Tibial artery (tissue), 4 donors: ENCODE results near the gene P2RY13.

Experiments
- DNase-seq, 2 donors: peaks; one replicate each; pipeline ENCODE4 v3.0.0-alpha.2; 2019
- H3K27ac ChIP-seq, 2 donors: fragments of 200-600 bp; sonication (generic) in 1 of 2; 1 replicate in 1 of 2; 2 replicates in 1 of 2; pipeline ENCODE4 v1.5.1; 2018 to 2019; ENCODE audit warnings: mild to moderate bottlenecking in 1 of 2
- H3K27me3 ChIP-seq, 2 donors: fragments of 200-600 bp; sonication (generic) in 1 of 2; one replicate each; pipeline versions ENCODE4 v1.5.1 to v1.6.0; 2016 to 2019
- H3K36me3 ChIP-seq, 3 donors: fragments of 200-600 bp; sonication (generic) in 2 of 3; one replicate each; pipeline ENCODE4 v1.5.1; 2016 to 2019; ENCODE audit warnings: mild to moderate bottlenecking in 2 of 3
- H3K4me1 ChIP-seq, 4 donors: fragments of 200-600 bp; sonication (generic) in 2 of 4; 1 replicate in 3 of 4; 2 replicates in 1 of 4; pipeline ENCODE4 v1.5.1; 2016 to 2019
- H3K4me3 ChIP-seq, 2 donors: fragments of 200-600 bp; sonication (generic) in 1 of 2; 1 replicate in 1 of 2; 2 replicates in 1 of 2; pipeline ENCODE4 v1.5.1; 2018 to 2019; ENCODE audit warnings: mild to moderate bottlenecking in 2 of 2
- H3K9me3 ChIP-seq, 3 donors: fragments of 200-600 bp; sonication (generic) in 1 of 3; one replicate each; pipeline ENCODE4 v1.5.1; 2016 to 2019
- intact Hi-C: fragments of 100-400 bp; cut with DNase I; formaldehyde crosslinking; loops from one replicate; pipeline ENCODE4 v1.15.0; 2023; ENCODE audit warnings: low total_unique reads
- TF ChIP-seq, protein P1 (sequence below), 2 experiments: fragments of 200-600 bp in 1 of 2; fragments of 450-650 bp in 1 of 2; IDR thresholded peaks; one replicate each; pipeline ENCODE4 v1.5.1; 2017 to 2019; ENCODE audit warnings: antibody characterized with exemption in 2 of 2, mild to moderate bottlenecking in 1 of 2, moderate library complexity in 1 of 2

Gene P2RY13

DNA sequence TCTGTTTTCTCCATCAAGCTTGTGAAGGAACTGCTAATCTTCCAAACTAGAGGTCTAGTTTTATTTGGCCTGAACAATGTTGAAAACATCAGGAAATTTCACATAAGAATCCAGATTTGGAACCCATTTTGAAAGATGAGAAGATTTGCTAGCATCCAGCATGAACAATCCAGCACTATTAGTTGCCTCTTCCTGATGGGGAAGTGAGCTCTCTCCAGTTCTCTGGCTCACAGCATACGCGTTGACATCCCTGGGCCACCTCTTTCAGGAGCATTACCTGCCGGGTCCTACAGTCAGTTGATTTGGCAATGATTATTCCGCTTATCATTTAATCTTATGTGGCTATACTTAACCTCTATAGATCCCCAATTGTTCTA, 23.6 kb downstream of the P2RY13 start:
- no peaks in the 10 kb centered on the region for H3K9me3 ChIP-seq
- no peaks in the 10 kb centered on the region for H3K27me3 ChIP-seq
- H3K4me1 ChIP-seq = peaks cover 0 to 5% (median 2%) of the 10 kb centered on the region in 4 donors
- H3K36me3 ChIP-seq = no peaks in the 10 kb centered on the region
- no peak overlapping the region for H3K4me3 ChIP-seq
- DNase-seq = no peak
- TF ChIP-seq, protein P1, sequence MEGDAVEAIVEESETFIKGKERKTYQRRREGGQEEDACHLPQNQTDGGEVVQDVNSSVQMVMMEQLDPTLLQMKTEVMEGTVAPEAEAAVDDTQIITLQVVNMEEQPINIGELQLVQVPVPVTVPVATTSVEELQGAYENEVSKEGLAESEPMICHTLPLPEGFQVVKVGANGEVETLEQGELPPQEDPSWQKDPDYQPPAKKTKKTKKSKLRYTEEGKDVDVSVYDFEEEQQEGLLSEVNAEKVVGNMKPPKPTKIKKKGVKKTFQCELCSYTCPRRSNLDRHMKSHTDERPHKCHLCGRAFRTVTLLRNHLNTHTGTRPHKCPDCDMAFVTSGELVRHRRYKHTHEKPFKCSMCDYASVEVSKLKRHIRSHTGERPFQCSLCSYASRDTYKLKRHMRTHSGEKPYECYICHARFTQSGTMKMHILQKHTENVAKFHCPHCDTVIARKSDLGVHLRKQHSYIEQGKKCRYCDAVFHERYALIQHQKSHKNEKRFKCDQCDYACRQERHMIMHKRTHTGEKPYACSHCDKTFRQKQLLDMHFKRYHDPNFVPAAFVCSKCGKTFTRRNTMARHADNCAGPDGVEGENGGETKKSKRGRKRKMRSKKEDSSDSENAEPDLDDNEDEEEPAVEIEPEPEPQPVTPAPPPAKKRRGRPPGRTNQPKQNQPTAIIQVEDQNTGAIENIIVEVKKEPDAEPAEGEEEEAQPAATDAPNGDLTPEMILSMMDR (IDR thresholded peaks at IDR 0.05) = no peak
- no peak overlapping the region for H3K27ac ChIP-seq
- intact Hi-C loops = no loop called here

DNA sequence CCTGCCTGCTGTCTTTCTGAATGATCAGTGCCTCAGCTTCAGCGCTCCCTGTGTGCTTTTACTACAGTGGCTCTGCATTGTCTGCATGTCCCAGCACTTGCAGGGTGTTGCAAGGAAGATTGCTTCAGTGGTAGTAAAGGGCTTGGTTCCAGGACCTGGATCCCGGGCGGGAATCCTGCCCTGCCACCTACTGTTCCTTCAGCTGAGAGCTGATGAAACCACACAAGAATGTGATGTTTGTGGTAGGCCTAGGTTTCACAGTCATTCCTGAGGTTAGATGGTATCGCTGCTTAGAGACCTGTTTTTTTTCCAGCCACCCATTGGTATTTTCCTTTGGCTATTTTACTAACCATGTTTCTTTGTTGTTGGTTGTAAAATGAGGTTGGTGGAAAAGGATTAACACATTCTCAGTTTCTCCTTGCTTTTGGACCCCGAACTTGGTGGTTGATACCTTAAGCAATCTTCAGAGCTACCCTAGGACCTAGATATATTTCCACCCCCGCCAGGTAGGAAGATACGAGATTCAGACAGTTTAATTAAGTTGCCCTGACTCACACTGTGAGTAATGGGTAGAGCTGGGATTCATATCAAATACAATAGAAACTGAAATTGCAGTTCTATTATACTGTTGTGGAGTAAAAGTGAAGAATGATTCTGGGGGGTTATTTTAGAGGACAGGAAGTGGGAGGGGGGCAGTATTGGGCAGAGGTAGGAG, 24.1 kb downstream of the P2RY13 start:
- Histone ChIP-seq H3K36me3 (no peaks in the 10 kb centered on the region), H3K27ac (no peak overlapping the region), H3K27me3 (no peaks in the 10 kb centered on the region), H3K9me3 (no peaks in the 10 kb centered on the region), H3K4me3 (no peak overlapping the region), H3K4me1 (peaks cover 0 to 5% (median 2%) of the 10 kb centered on the region in 4 donors)
- intact Hi-C loops = no loop called here
- TF ChIP-seq, protein P1 (IDR thresholded peaks at IDR 0.05) = no peak
- DNase-seq = peak in 1 of 2 donors; percentile 57

DNA sequence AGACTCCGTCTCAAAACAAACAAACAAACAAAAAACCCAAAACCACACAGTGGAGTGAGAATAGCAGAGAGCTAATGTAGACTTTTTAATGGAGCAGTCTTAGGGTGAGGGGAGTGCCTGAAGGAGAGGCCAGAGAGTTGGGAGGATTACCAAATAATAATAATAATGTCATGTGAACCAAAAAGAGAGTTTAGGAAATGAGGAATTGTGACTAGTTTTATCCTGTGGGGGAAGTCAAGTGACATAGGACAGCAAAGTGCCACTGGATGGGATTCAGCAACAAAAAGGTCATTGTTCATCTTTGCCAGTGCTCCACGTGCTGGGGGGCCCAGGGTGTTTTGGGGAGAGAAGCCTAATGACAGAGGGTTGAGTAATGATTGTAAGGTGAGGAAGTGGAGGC, 25.6 kb downstream of the P2RY13 start:
- intact Hi-C loops = no loop called here
- Histone ChIP-seq H3K27ac (no peak overlapping the region), H3K36me3 (no peaks in the 10 kb centered on the region), H3K9me3 (no peaks in the 10 kb centered on the region), H3K4me3 (no peak overlapping the region), H3K4me1 (peaks cover 0 to 5% (median 2%) of the 10 kb centered on the region in 4 donors), H3K27me3 (no peaks in the 10 kb centered on the region)
- no peak for DNase-seq
- TF ChIP-seq, protein P1 (IDR thresholded peaks at IDR 0.05) = no peak

DNA sequence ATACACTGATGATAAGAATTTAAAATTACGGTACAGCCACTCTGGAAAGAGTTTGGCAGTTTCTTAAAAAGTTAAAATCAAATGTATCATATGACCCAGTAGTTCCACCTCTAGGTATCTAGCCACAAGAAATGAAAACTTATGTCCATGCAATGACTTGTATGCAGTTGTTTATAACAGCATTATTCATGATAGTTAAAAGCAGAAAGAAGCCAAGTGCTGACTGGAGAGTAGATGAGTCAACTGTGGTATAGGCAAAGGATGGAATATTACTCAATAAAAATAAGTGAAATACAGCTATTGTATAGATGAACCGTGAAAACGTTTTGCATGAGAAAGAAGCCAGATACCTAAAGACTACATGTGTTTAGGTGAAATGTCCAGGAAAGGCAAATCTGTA, 27.6 kb downstream of the P2RY13 start:
- Histone ChIP-seq H3K4me3 (no peak overlapping the region), H3K4me1 (peaks cover 0 to 5% (median 2%) of the 10 kb centered on the region in 4 donors), H3K36me3 (no peaks in the 10 kb centered on the region), H3K9me3 (no peaks in the 10 kb centered on the region), H3K27me3 (no peaks in the 10 kb centered on the region), H3K27ac (no peak overlapping the region)
- intact Hi-C loops = no loop called here
- DNase-seq = no peak
- TF ChIP-seq, protein P1 (IDR thresholded peaks at IDR 0.05) = no peak

DNA sequence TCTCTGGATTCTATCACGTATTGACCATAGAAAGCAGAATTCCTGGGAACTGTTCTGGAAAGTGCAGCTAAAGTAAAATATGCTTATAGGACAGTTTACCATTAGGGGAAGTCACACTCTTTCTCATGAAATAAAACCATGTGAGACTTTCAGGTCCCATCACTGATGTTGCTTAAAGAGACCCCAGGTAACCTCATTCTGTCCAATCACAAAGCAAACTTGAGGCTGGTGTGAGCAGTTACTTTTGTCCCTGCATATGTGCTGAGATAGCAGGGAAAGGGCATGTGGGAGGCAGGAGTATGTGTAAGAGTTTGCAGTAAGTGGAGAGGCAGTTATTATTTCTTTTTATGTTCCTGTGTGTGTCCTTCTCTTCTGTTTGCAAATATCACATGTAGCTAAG, 28.8 kb downstream of the P2RY13 start:
- TF ChIP-seq, protein P1 (IDR thresholded peaks at IDR 0.05) = no peak
- intact Hi-C loops = no loop called here
- H3K27ac ChIP-seq = no peak overlapping the region

More for the DNA sequence above, 28.8 kb downstream of the P2RY13 start:
- no peak for DNase-seq
- H3K4me1 ChIP-seq = peaks cover 0 to 3% (median 0%) of the 10 kb centered on the region in 4 donors
- H3K4me3 ChIP-seq = no peak overlapping the region
- H3K9me3 ChIP-seq = no peaks in the 10 kb centered on the region
- no peaks in the 10 kb centered on the region for H3K36me3 ChIP-seq
- no peaks in the 10 kb centered on the region for H3K27me3 ChIP-seq
